Panc1 (cell line): ENCODE data around the gene USH2A. TPM values are rescaled to one million over a fixed set of nuclear protein-coding genes. Genes with fewer than 3 reads are reported as not detected.

Experiments used
- ATAC-seq: fragments of 200-7000 bp; cut with Tn5 transposase; 2 replicates; pipeline ENCODE4 v1.9.1; 2020; ENCODE audit warnings: mild to moderate bottlenecking, moderate library complexity
- BruUV-seq: library from RNA; stranded (reverse); fragments of 400-500 nt; replicated peaks from 2 replicates; lab custom pipeline; 2021; lab: Mats Ljungman, UMichigan
- CTCF ChIA-PET: fragments of 300-600 bp; sonication (Branson Sonifier 250); formaldehyde crosslinking; loops from one replicate; lab custom pipeline; 2022; ENCODE audit warnings: antibody characterized with exemption; lab: Charles Lee
- POLR2A ChIA-PET: fragments of 300-600 bp; sonication (Branson Sonifier 250); formaldehyde crosslinking; loops from one replicate; lab custom pipeline; 2022; ENCODE audit warnings: antibody characterized with exemption; lab: Charles Lee
- DNase-seq: peaks from one replicate; pipeline ENCODE4 v3.0.0-alpha.2; 2010; ENCODE audit warnings: low read depth, low spot score
- H3K27ac ChIP-seq: 2 replicates; pipeline ENCODE4 v1.5.1; 2011; ENCODE audit warnings: mild to moderate bottlenecking, low read length, inconsistent platforms
- H3K27me3 ChIP-seq: fragments of 200-500 bp; sonication (Bioruptor generic); 2 replicates; pipeline ENCODE4 v1.6.0; 2014; ENCODE audit warnings: low read length, inconsistent platforms; ENCODE audit not compliant: control insufficient read depth, insufficient read depth
- H3K36me3 ChIP-seq: fragments of 200-500 bp; sonication (Bioruptor generic); 2 replicates; pipeline ENCODE4 v1.5.1; 2014; ENCODE audit warnings: inconsistent platforms, mild to moderate bottlenecking, low read length, moderate library complexity; ENCODE audit not compliant: control insufficient read depth, insufficient read depth
- H3K4me1 ChIP-seq: 2 replicates; pipeline ENCODE4 v1.5.1; 2011; ENCODE audit warnings: inconsistent platforms, mild to moderate bottlenecking, low read length, moderate library complexity; ENCODE audit not compliant: control insufficient read depth, insufficient read depth
- H3K4me3 ChIP-seq, 2 experiments: 2 replicates each; pipeline ENCODE4 v1.5.1; 2011 to 2012; ENCODE audit warnings: low read depth in 2 of 2, low read length in 2 of 2, mild to moderate bottlenecking in 2 of 2, inconsistent platforms in 1 of 2, moderate library complexity in 1 of 2
- H3K9me3 ChIP-seq: fragments of 200-500 bp; sonication (Bioruptor generic); 2 replicates; pipeline ENCODE4 v1.5.1; 2014; ENCODE audit warnings: low read depth, mild to moderate bottlenecking, inconsistent platforms, low read length, moderate library complexity; ENCODE audit not compliant: control insufficient read depth, insufficient read depth
- CTCF ChIP-seq: fragments of 450-650 bp; IDR thresholded peaks from 2 replicates; pipeline ENCODE4 v1.5.1; 2017; ENCODE audit warnings: mild to moderate bottlenecking
- POLR2AphosphoS5 ChIP-seq: IDR thresholded peaks from 2 replicates; pipeline ENCODE4 v1.6.1; 2012; ENCODE audit warnings: mild to moderate bottlenecking, low read depth, low read length, moderate library complexity
- REST ChIP-seq, 2 experiments: IDR thresholded peaks; 2 replicates each; pipeline ENCODE4 v1.6.1; 2011 to 2012; ENCODE audit warnings: low read depth in 2 of 2, control low read depth in 1 of 2, low read length in 1 of 2, mild to moderate bottlenecking in 1 of 2, moderate library complexity in 1 of 2; ENCODE audit not compliant: insufficient read depth in 1 of 2
- SIN3A ChIP-seq: IDR thresholded peaks from 2 replicates; pipeline ENCODE4 v1.6.1; 2012; ENCODE audit warnings: low read depth, mild to moderate bottlenecking, low read length, moderate library complexity, borderline replicate concordance; ENCODE audit not compliant: insufficient read depth
- TCF7L2 ChIP-seq: IDR thresholded peaks from 2 replicates; pipeline ENCODE4 v1.6.1; 2011; ENCODE audit warnings: mild to moderate bottlenecking, low read depth, low read length, inconsistent platforms
- in situ Hi-C: cut with HindIII; loops from 2 replicates; pipeline ENCODE4 v1.10.0; 2016; ENCODE audit warnings: low sequenced_read_pairs, low pct_unique_long_range_greater_than_20kb
- intact Hi-C: fragments of 100-400 bp; cut with micrococcal nuclease; formaldehyde crosslinking; loops from one replicate; pipeline ENCODE4 v1.10.0; 2022; ENCODE audit not compliant: unreplicated experiment
- total RNA-seq: library from RNA; stranded (reverse); gene quantifications from one replicate; pipeline ENCODE4 v1.2.1, GENCODE V29; 2021; ENCODE audit not compliant: unreplicated experiment

USH2A gene
- total RNA-seq, 1 experiment from 2014 or later: not detected

GRCh38 chr1:215926670-215927069 lies 496.6 kb downstream of the USH2A start:
- intact Hi-C loops: no loop called here
- DNase-seq: no peak
- Histone ChIP-seq H3K4me1 (no peaks in the 10 kb centered on the region), H3K36me3 (no peaks in the 10 kb centered on the region), H3K9me3 (no peaks in the 10 kb centered on the region), H3K27ac (no peak overlapping the region), H3K27me3 (no peaks in the 10 kb centered on the region), H3K4me3 (no peak overlapping the region)
- CTCF ChIA-PET: interaction anchor here (0.7 kb wide), 1 partner anchor 284 kb away, joined by 7 read pairs; no protein-coding TSS in a partner anchor
- ATAC-seq: no peak
- TF ChIP-seq POLR2AphosphoS5 (no peak), SIN3A (no peak), TCF7L2 (no peak), REST (IDR thresholded peaks at IDR 0.05; ENCODE audit: insufficient read depth in 1 of 2, low read depth in 2 of 2, low read length in 1 of 2) (no peak), CTCF (no peak)
- BruUV-seq: no TSS peak
- POLR2A ChIA-PET: no interaction called here
- in situ Hi-C loops: no loop called here

- TF ChIP-seq CTCF (no peak), POLR2AphosphoS5 (no peak), SIN3A (no peak), REST (IDR thresholded peaks at IDR 0.05; ENCODE audit: insufficient read depth in 1 of 2, low read depth in 2 of 2, low read length in 1 of 2) (no peak), TCF7L2 (no peak)
- Histone ChIP-seq H3K4me1 (no peaks in the 10 kb centered on the region), H3K27me3 (no peaks in the 10 kb centered on the region), H3K4me3 (no peak overlapping the region), H3K36me3 (no peaks in the 10 kb centered on the region), H3K27ac (no peak overlapping the region), H3K9me3 (no peaks in the 10 kb centered on the region)
- no peak for ATAC-seq
- POLR2A ChIA-PET: no interaction called here
- in situ Hi-C loops (no loop called here), intact Hi-C loops (no loop called here)
- no TSS peak for BruUV-seq
- no peak for DNase-seq
- CTCF ChIA-PET: no interaction called here
These were observed 500.0 kb downstream of the USH2A start for GRCh38 chr1:215923129-215923824.
